Upper lobe of right lung (tissue), 1 donor: ENCODE results near the gene AAR2. TPM values are rescaled to one million over a fixed set of nuclear protein-coding genes. Genes with fewer than 3 reads are reported as not detected.

Experiments used
- ATAC-seq: fragments of 200-7000 bp; cut with Tn5 transposase; one replicate; pipeline ENCODE4 v1.9.1; 2020; ENCODE audit warnings: mild to moderate bottlenecking, moderate library complexity
- DNase-seq: peaks from one replicate; pipeline ENCODE4 v3.0.0-alpha.2; 2020
- H3K27ac ChIP-seq: fragments of 200-600 bp; one replicate; pipeline ENCODE4 v1.8.0; 2022
- H3K27me3 ChIP-seq: fragments of 200-600 bp; one replicate; pipeline ENCODE4 v1.8.0; 2022; ENCODE audit warnings: mild to moderate bottlenecking
- H3K36me3 ChIP-seq: fragments of 200-600 bp; one replicate; pipeline ENCODE4 v1.8.0; 2022
- H3K4me1 ChIP-seq: fragments of 200-600 bp; one replicate; pipeline ENCODE4 v1.8.0; 2022
- H3K4me3 ChIP-seq: fragments of 200-600 bp; one replicate; pipeline ENCODE4 v1.8.0; 2022; ENCODE audit warnings: mild to moderate bottlenecking
- H3K9me3 ChIP-seq: fragments of 200-600 bp; one replicate; pipeline ENCODE4 v1.8.0; 2022
- CTCF ChIP-seq: fragments of 200-600 bp; IDR thresholded peaks from one replicate; pipeline ENCODE4 v1.8.0; 2022; ENCODE audit warnings: antibody characterized with exemption
- intact Hi-C: fragments of 100-400 bp; cut with DNase I; formaldehyde crosslinking; loops from one replicate; pipeline ENCODE4 v1.11.0; 2022
- total RNA-seq: library from RNA; stranded (reverse); fragmentation: NEBNext Ultra II Directional; extraction: Animal tissue kit (Norgen Biotek cat#: 25700); gene quantifications from one replicate; pipeline ENCODE4 v1.2.1, GENCODE V29; 2021
- donor health status: DM: no; HTN: yes; CAD: no; lungs with severe emphysema.

Gene AAR2
- total RNA-seq, 1 donor from 2014 or later: 24.4 TPM

- no peak for TF ChIP-seq CTCF
- Histone ChIP-seq H3K4me1 (no peaks in the 10 kb centered on the region), H3K36me3 (peaks cover 10% of the 10 kb centered on the region), H3K4me3 (no peak overlapping the region), H3K27me3 (no peaks in the 10 kb centered on the region), H3K9me3 (no peaks in the 10 kb centered on the region), H3K27ac (no peak overlapping the region)
- ATAC-seq (no peak), DNase-seq (no peak)
- intact Hi-C loops: no loop called here
Measured at GRCh38 chr20:36261389-36262105, 25.3 kb downstream of the AAR2 start.

- no peak overlapping the region for H3K4me3 ChIP-seq
- no peaks in the 10 kb centered on the region for H3K4me1 ChIP-seq
- ATAC-seq (no peak), DNase-seq (no peak)
- peaks cover under 1% of the 10 kb centered on the region for H3K36me3 ChIP-seq
- TF ChIP-seq CTCF: no peak
- intact Hi-C loops: no loop called here
- no peak overlapping the region for H3K27ac ChIP-seq
- H3K9me3 ChIP-seq: no peaks in the 10 kb centered on the region
- no peaks in the 10 kb centered on the region for H3K27me3 ChIP-seq
Measured at GRCh38 chr20:36262440-36262839, 26.2 kb downstream of the AAR2 start.

GRCh38 chr20:36264426-36265246 lies 28.4 kb downstream of the AAR2 start:
- intact Hi-C loops: no loop called here

GRCh38 chr20:36266189-36266588 lies 29.9 kb downstream of the AAR2 start:
- Histone ChIP-seq H3K4me1 (no peaks in the 10 kb centered on the region), H3K4me3 (no peak overlapping the region), H3K27me3 (no peaks in the 10 kb centered on the region), H3K27ac (no peak overlapping the region), H3K9me3 (no peaks in the 10 kb centered on the region), H3K36me3 (no peaks in the 10 kb centered on the region)
- intact Hi-C loops: no loop called here
- DNase-seq (no peak), ATAC-seq (no peak)
- no peak for TF ChIP-seq CTCF

More at GRCh38 chr20:36264426-36265246, 28.4 kb downstream of the AAR2 start:
- no peaks in the 10 kb centered on the region for H3K27me3 ChIP-seq
- no peaks in the 10 kb centered on the region for H3K9me3 ChIP-seq
- TF ChIP-seq CTCF: no peak
- H3K4me1 ChIP-seq: no peaks in the 10 kb centered on the region
- H3K36me3 ChIP-seq: no peaks in the 10 kb centered on the region
- no peak overlapping the region for H3K27ac ChIP-seq
- DNase-seq (no peak), ATAC-seq (no peak)
- no peak overlapping the region for H3K4me3 ChIP-seq

- no peak for DNase-seq
Measured at GRCh38 chr20:36267605-36268381, 31.5 kb downstream of the AAR2 start.

More at GRCh38 chr20:36267605-36268381, 31.5 kb downstream of the AAR2 start:
- Histone ChIP-seq H3K4me1 (no peaks in the 10 kb centered on the region), H3K9me3 (no peaks in the 10 kb centered on the region), H3K36me3 (no peaks in the 10 kb centered on the region), H3K27ac (no peak overlapping the region), H3K27me3 (no peaks in the 10 kb centered on the region), H3K4me3 (no peak overlapping the region)
- ATAC-seq: peak; percentile 7
- intact Hi-C loops: no loop called here
- TF ChIP-seq CTCF: no peak
